ENCODE data around the gene PIGC. TPM values are rescaled to one million over a fixed set of nuclear protein-coding genes. Genes with fewer than 3 reads are reported as not detected.
A peak's percentile ranks its signal among the peaks of the same experiment; 100 is the strongest.

PIGC gene
- total RNA-seq: 16.1 and 19.3 TPM in 2 replicates

DNA sequence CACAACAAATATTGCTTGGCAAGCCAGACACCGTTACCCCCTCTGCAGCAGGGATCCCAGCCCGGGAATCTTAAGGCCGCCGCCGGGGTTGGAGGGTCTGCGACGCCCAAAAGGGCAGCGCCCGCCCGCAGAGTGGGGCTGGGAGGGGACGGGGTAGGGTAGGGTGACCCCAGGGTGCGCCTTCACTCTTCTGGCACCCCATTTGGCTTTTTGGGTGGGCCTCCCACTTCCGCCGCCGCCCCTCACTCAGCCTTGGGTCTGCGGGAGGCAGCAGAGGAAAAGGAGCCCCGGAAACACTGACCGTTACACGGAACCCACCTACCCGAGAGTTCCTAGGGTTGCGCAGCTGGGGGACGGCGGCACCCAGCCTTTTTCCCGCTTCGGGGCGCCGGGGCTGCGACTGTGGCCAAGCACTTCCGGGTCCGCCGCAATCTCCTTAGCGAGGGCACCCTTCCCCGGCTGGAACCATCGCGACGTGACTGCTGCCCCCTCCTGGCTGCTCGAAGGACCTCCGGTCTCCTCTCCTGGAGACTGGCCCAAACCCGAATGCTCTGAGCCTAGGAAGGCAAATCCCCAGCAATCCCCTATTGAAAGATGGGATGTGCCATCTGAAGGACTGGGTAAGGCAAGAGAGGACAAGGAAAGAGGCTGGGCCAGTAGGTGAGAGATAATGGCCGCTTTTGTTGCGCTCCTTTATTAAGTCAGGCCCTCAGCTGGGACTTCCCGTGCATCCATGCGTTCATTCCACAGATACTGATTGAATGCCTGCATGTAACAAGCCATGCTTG is at the start of gene PIGC:
TSS of gene PIGC (minus strand) at position 404 of the 788 bp plus-strand sequence. CDS start 1,447 bp downstream, outside the sequence.
- peak; percentile 25 for DNase-seq (ENCODE audit: extremely low read depth, low read depth, low spot score)

- no peak for DNase-seq (ENCODE audit: extremely low read depth, low read depth, low spot score)
Observed at GRCh38 chr1:172492421-172492820, 48.6 kb upstream of the PIGC start.

DNA sequence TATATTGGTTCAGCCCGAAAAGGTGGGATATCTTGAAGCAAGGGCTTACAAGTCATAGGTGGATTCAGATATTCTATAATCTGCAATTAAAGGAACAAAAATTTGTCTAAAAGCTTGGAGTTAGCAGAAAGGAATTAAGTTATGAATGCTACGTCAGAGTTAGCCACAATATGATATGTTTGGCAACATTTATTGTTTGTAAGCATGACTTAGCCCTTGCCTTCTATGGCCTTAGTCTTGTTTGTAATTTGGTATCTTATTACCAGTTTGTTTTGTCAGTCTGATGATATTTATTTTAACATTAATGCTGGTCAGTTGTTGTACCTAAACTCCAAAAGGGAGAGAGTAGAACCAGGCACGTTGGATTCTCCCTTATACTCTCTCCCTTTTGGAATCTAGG is 46.0 kb upstream of the PIGC start:
- DNase-seq (ENCODE audit: extremely low read depth, low read depth, low spot score): no peak

- no peak for DNase-seq (ENCODE audit: extremely low read depth, low read depth, low spot score)
Observed at GRCh38 chr1:172488393-172488792, 44.5 kb upstream of the PIGC start.

DNA sequence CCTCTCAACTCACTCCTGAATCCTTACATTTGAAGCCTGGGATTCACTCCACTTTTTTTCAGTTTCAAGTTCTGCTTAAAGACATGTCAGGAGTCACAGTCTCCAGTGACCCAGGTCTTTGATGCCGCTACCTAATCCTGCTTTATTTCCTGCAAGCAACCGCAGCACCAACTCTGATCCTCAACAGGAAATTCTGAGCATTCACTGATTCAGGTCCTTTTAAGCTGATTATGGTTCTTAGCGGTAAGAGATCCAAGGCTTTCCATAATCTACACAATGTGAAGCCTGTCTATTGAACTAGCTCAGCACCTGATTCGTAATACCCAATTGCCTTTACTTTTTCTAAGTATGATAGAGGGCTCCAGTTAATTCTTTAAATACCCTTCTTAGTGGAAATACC is 43.7 kb upstream of the PIGC start:
- DNase-seq (ENCODE audit: extremely low read depth, low read depth, low spot score): no peak

DNA sequence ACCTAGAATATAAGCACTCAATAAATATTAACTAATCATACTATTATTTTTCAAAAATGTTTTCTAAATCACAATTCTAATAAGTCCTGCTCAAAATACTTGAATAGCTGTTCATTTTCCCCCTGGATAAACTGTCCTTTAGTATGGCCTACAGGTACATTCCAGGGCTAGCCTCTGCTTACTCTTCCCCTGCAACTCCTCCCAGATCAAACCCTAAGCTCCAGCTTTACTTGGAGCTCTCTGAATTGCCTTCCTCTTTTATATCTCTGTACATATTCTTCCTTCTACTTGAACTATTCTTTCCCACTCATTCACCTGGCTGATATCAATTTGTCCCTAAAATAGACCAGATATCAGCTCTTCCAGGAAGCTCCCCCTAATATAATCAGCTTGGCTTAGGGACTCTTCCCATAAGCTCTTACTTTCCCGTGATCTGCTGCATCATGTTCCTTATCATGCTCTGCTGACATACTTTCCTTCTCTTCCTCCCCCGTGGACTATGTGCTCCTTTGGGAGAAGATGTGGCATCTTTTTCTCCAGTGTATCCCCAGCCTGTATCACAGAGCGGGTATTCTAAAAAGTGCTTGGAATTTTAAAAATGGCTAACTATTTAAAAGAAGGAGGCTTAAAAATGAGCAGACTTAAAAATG is 43.1 kb upstream of the PIGC start:
- DNase-seq (ENCODE audit: extremely low read depth, low read depth, low spot score): no peak

DNA sequence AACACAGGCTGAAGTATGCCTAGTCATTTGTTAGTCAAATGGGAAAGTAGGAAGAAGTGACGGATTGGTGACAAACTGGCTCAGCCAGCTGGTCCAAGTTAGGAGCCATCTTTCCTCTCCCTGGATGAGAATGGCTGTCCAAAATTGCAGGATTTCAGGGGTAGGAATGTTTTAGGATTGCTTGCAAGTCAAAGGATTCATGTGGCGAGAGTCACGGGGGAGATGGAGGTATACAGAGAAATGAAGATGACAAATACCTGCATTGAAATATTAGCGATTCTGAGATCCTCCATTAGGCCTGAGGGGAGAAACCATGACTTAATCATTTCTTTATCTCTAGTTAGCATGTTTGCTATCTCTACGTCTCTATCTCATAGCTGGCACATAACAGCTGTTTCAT is 41.8 kb upstream of the PIGC start:
- no peak for DNase-seq (ENCODE audit: extremely low read depth, low read depth, low spot score)

DNA sequence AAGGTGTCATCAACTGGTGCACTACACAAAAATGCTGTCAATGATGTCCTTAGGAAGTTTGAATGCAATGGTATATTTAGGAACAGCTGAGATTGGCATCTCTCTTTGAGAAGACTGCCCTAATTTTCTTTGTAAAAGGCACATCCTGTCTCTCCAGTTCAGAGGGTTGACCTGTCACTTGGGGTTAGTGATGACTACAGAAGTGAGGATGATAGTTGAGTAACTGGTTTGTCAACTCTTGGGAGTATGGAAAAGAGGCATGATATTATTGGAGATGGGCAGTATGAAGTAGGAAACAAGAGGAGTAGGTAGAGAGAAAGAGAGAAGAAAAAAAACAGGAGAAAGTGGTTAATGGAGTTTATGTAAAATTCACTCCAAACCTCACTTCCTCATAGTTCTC is 40.4 kb upstream of the PIGC start:
- DNase-seq (ENCODE audit: extremely low read depth, low read depth, low spot score): no peak

GRCh38 chr1:172483448-172483847 is 39.6 kb upstream of the PIGC start:
- no peak for DNase-seq (ENCODE audit: extremely low read depth, low read depth, low spot score)

DNA sequence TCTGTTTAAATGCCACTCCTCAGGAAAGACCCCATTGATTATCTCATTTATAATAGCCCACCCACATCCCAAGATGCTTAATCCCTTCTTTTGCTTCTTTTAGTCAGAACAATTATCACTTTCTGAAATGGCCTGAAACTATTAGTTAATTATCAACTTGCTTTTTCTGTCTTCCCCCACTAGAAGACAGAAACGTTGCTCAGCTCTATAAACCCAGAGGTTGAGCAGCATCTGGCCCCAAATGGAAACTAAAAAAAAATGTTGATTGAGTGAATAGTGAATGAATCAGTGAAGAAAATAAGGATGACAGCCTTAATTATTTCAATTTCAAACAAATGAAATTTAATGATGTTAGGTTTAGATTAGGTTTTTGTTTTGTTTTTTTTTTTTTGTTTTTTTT is 38.2 kb upstream of the PIGC start:
- no peak for DNase-seq (ENCODE audit: extremely low read depth, low read depth, low spot score)

GRCh38 chr1:172480431-172480830 is 36.6 kb upstream of the PIGC start:
- no peak for DNase-seq (ENCODE audit: extremely low read depth, low read depth, low spot score)

DNA sequence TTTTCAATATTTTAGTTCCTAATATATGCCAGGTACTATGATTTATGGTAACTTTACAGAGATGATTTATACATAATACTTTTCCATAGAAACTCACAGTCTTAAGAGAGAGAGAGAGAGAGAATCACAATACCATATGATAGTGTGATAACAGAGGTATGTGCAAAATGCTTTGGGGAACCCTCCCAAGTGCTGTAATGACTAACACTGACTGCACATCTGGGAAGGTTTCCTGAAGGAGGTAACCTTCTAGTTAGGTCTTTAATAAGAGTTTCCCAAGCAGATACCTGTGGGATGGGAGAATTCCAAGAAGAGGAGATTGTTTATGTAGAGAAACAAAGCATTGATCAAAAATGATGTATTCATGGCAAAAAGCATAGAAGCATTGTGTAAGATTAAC is 34.6 kb upstream of the PIGC start:
- DNase-seq (ENCODE audit: extremely low read depth, low read depth, low spot score): no peak

- DNase-seq (ENCODE audit: extremely low read depth, low read depth, low spot score): no peak
Observed at GRCh38 chr1:172477741-172478140, 33.9 kb upstream of the PIGC start.

DNA sequence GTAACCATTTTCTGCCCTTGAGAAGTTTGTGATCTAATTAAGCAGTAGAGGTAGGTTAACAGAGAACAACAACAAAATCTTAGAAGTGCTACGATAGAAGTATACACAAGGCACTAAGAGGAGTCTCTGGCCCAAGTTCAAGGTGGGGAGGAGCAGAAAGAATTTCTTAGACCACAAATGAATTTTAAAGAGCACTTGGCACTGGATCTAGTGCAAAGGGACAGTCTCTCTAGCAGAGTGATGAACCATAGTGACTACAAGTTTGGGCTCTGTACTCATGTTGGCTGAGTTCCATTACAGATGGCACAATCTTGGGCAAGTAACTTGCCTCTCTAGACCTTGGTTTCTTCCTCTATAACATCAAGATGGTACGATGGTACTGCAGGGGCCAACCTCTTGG is 33.3 kb upstream of the PIGC start:
- DNase-seq (ENCODE audit: extremely low read depth, low read depth, low spot score): no peak

- no peak for DNase-seq (ENCODE audit: extremely low read depth, low read depth, low spot score)
Observed at GRCh38 chr1:172476218-172476811, 32.4 kb upstream of the PIGC start.

- DNase-seq (ENCODE audit: extremely low read depth, low read depth, low spot score): no peak
Observed at GRCh38 chr1:172473842-172474241, 30.0 kb upstream of the PIGC start.

DNA sequence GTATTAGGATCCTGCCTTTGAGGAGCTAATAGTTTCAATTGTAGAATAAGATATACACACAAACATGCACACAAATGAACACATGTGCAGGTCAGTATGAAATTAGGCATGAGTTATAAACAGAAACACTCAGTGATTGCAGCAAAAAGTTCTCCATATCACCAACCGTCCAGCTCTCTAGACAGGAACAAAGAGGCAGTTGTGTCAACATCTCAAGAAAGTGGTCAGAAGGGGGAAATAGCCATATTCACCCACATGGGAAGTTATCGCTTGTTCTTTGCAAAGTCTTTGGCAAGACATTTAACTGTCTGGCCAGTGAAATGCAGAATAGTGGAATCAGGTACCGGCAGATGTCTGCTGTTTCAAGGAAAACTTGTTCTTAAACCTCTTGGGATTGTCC is 29.4 kb upstream of the PIGC start:
- DNase-seq (ENCODE audit: extremely low read depth, low read depth, low spot score): no peak

DNA sequence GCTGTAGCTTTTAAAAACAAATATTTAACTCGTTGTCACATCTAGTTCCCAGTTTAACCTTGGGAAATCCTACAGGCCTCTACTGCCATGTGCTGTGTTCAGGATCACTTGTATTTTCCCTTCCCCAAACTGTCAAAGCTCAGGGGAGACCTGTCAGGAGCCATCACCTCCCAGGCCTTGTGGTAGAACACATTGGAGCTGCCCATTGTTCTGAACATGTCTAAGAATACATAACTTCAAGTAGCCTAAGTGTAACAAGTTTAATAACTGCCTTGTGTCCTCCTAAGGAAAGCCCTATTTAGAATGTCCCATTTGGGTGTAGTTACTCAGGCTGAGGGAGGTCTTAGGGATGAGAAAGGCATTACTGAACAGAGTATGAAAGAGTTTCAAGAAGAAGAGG is 28.6 kb upstream of the PIGC start:
- DNase-seq (ENCODE audit: extremely low read depth, low read depth, low spot score): no peak

- DNase-seq (ENCODE audit: extremely low read depth, low read depth, low spot score): no peak
Observed at GRCh38 chr1:172471666-172472065, 27.8 kb upstream of the PIGC start.

- no peak for DNase-seq (ENCODE audit: extremely low read depth, low read depth, low spot score)
Observed at GRCh38 chr1:172470149-172470548, 26.3 kb upstream of the PIGC start.

- DNase-seq (ENCODE audit: extremely low read depth, low read depth, low spot score): no peak
Observed at GRCh38 chr1:172469717-172470116, 25.8 kb upstream of the PIGC start.

GRCh38 chr1:172468296-172468695 is 24.4 kb upstream of the PIGC start:
- DNase-seq (ENCODE audit: extremely low read depth, low read depth, low spot score): no peak
